HepG2 (cell line): ENCODE results near the gene PFN1. TPM values are rescaled to one million over a fixed set of nuclear protein-coding genes. Genes with fewer than 3 reads are reported as not detected.
A peak's percentile ranks its signal among the peaks of the same experiment; 100 is the strongest.

Experiments used
- AGO2 ChIP-seq: fragments of 200-400 bp; formaldehyde crosslinking; optimal IDR thresholded peaks from 2 replicates; pipeline ENCODE3; 2017; ENCODE audit warnings: mild to moderate bottlenecking, low read depth, low read length, moderate library complexity
- EP300 ChIP-seq, 3 experiments: sonication (generic) in 1 of 3; formaldehyde crosslinking in 1 of 3; IDR thresholded peaks; 2 replicates each; pipeline versions ENCODE4 v1.5.1 to v1.6.1; 2011 to 2020; ENCODE audit warnings: low read depth in 2 of 3, low read length in 2 of 3, borderline replicate concordance in 1 of 3, improper control_type of control experiment in 1 of 3, mild to moderate bottlenecking in 1 of 3, missing genetic modification reagents in 1 of 3, moderate library complexity in 1 of 3
- GTF3A ChIP-seq: sonication (generic); formaldehyde crosslinking; conservative IDR thresholded peaks from 2 replicates; pipeline ENCODE4 v1.4.0; 2020; ENCODE audit warnings: mild to moderate bottlenecking, missing genetic modification reagents
- KMT2B ChIP-seq: IDR thresholded peaks from 2 replicates; pipeline ENCODE4 v1.6.1; 2016; ENCODE audit warnings: missing genetic modification reagents, missing compliant biosample characterization
- MED8 ChIP-seq: sonication (generic); formaldehyde crosslinking; IDR thresholded peaks from 2 replicates; pipeline ENCODE4 v1.8.1; 2023; ENCODE audit warnings: mild to moderate bottlenecking, missing genetic modification reagents; ENCODE audit not compliant: insufficient replicate concordance
- MXD3 ChIP-seq: IDR thresholded peaks from 2 replicates; pipeline ENCODE4 v1.6.1; 2016; ENCODE audit warnings: mild to moderate bottlenecking, missing biosample characterization, missing genetic modification reagents
- PHF8 ChIP-seq: sonication (generic); formaldehyde crosslinking; IDR thresholded peaks from 2 replicates; pipeline ENCODE4 v1.5.0; 2020; ENCODE audit warnings: missing genetic modification reagents
- PRDM15 ChIP-seq: sonication (generic); formaldehyde crosslinking; IDR thresholded peaks from 2 replicates; pipeline ENCODE4 v1.4.0; 2020; ENCODE audit warnings: missing genetic modification reagents
- REPIN1 ChIP-seq: sonication (generic); formaldehyde crosslinking; IDR thresholded peaks from 2 replicates; pipeline ENCODE4 v1.8.0; 2022; ENCODE audit warnings: missing genetic modification reagents, low read depth, mild to moderate bottlenecking, borderline replicate concordance
- SMAD3 ChIP-seq: sonication (generic); formaldehyde crosslinking; IDR thresholded peaks from 2 replicates; pipeline ENCODE4 v1.4.0; 2020; ENCODE audit warnings: missing genetic modification reagents
- ZNF296 ChIP-seq: sonication (generic); formaldehyde crosslinking; conservative IDR thresholded peaks from 2 replicates; pipeline ENCODE4 v1.5.0; 2020; ENCODE audit warnings: mild to moderate bottlenecking, missing genetic modification reagents
- ZNF564 ChIP-seq: sonication (generic); formaldehyde crosslinking; IDR thresholded peaks from 2 replicates; pipeline ENCODE4 v1.8.1; 2023; ENCODE audit warnings: mild to moderate bottlenecking, missing genetic modification reagents
- ZNF607 ChIP-seq: sonication (generic); formaldehyde crosslinking; IDR thresholded peaks from 2 replicates; pipeline ENCODE4 v1.5.1; 2020; ENCODE audit warnings: missing genetic modification reagents, mild to moderate bottlenecking, borderline replicate concordance
- ZNF644 ChIP-seq: IDR thresholded peaks from 2 replicates; pipeline ENCODE4 v1.6.1; 2016; ENCODE audit warnings: low read depth
- ZSCAN30 ChIP-seq: sonication (generic); formaldehyde crosslinking; IDR thresholded peaks from 2 replicates; pipeline ENCODE4 v1.5.0; 2020; ENCODE audit warnings: mild to moderate bottlenecking, missing genetic modification reagents
- polyA plus RNA-seq, 8 experiments: library from polyadenylated mRNA; depleted of rRNA in 3 of 8; stranded (reverse) in 7 of 8; unstranded in 1 of 8; fragments of >200 nt; fragmentation: Illumina TruSeq in 4 of 8; extraction: Trizol in 4 of 8; gene quantifications; 2 replicates each; pipeline versions ENCODE4 v1.2.1 to v1.2.3, GENCODE V29; 2011 to 2016; ENCODE audit warnings: low read depth in 4 of 8, missing spikeins in 1 of 8, mixed read lengths in 1 of 8; ENCODE audit not compliant: insufficient read depth in 1 of 8
- total RNA-seq, 5 experiments: library from RNA; depleted of rRNA; stranded (reverse); fragments of >200 nt; fragmentation: Illumina TruSeq; extraction: Trizol; gene quantifications; 2 replicates each; pipeline ENCODE4 v1.2.3, GENCODE V29; 2016; ENCODE audit warnings: low read depth in 1 of 5
- TF ChIP-seq, protein P1 (sequence below): sonication (generic); formaldehyde crosslinking; IDR thresholded peaks from 2 replicates; pipeline ENCODE4 v1.9.0; 2021; ENCODE audit warnings: missing genetic modification reagents, borderline replicate concordance
- TF ChIP-seq, protein P2 (sequence below): sonication (generic); formaldehyde crosslinking; IDR thresholded peaks from 2 replicates; pipeline ENCODE4 v1.4.0; 2020; ENCODE audit warnings: missing genetic modification reagents
- TF ChIP-seq, protein P3 (sequence below): sonication (generic); formaldehyde crosslinking; IDR thresholded peaks from 2 replicates; pipeline ENCODE4 v1.4.0; 2020; ENCODE audit warnings: missing genetic modification reagents

Gene PFN1
- total and polyA plus RNA-seq, 2 of the 13 experiments (the other 11 are each of a cell fraction or from before 2014, with no cell fraction given) = 494 to 613 TPM

DNA sequence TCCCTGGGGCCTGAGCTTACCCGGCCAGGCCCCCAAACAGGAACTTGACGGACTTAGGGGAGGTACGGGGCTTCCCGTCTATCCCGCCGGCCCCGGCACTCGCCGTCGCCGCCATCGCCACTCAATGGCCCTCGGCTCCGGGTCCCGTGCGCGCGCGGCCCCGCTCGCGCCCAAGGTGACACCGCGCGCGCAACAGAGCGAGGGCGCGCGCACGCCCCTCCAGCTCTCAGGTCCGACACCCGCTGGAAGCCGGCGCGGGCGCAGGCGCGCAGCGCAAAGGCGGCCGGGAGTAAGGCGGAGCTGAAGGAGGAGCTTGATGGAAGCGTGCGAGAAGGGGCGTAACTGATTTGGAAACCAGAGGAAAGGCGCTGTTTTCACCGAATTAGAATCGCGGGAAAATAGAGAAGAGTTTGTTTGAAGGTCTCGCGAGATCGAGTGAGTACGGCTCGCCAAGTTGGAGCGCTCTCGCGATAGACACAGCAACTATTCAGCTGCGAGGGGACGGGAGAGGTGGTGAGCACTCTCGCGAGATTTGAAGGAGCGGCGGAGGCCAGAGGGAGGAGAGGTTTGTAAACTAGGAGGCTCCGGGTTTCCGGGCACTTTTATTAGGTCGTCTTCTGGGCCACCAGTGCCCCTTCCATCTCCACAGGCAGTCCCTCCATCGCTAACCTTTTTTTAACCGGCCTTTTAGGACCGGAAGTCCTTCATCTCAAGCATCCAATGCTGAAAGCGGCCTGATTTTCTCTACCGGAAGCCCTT, 8.4 kb downstream of the PFN1 start, which contains the start of the genes RNF167 and SLC25A11 (continued):
- TF ChIP-seq MXD3 (CRISPR knock-in tag) (no peak), ZSCAN30 (CRISPR knock-in tag) (no peak), PRDM15 (no peak), ZNF296 (no peak), MED8 (CRISPR knock-in tag) (no peak), KMT2B (CRISPR knock-in tag) (0 out of 2 replicates have a peak, but pooled peaks have one; percentile 30), ZNF607 (CRISPR knock-in tag) (0 out of 2 replicates have a peak, but pooled peaks have one; percentile 18), GTF3A (CRISPR knock-in tag) (no peak), ZNF564 (CRISPR knock-in tag) (peak; percentile 48; the same call in 1 of the 2 replicates), PHF8 (peak; percentile 78), REPIN1 (CRISPR knock-in tag) (no peak), AGO2 (peak; percentile 68), SMAD3 (CRISPR knock-in tag) (no peak), EP300 (IDR thresholded peaks at IDR 0.05; ENCODE audit: low read depth in 2 of 2, low read length in 2 of 2) (no peak), EP300 (CRISPR knock-in tag; IDR thresholded peaks at IDR 0.05; ENCODE audit: borderline replicate concordance) (no peak), ZNF644 (CRISPR knock-in tag) (no peak)
- TF ChIP-seq, protein P1, sequence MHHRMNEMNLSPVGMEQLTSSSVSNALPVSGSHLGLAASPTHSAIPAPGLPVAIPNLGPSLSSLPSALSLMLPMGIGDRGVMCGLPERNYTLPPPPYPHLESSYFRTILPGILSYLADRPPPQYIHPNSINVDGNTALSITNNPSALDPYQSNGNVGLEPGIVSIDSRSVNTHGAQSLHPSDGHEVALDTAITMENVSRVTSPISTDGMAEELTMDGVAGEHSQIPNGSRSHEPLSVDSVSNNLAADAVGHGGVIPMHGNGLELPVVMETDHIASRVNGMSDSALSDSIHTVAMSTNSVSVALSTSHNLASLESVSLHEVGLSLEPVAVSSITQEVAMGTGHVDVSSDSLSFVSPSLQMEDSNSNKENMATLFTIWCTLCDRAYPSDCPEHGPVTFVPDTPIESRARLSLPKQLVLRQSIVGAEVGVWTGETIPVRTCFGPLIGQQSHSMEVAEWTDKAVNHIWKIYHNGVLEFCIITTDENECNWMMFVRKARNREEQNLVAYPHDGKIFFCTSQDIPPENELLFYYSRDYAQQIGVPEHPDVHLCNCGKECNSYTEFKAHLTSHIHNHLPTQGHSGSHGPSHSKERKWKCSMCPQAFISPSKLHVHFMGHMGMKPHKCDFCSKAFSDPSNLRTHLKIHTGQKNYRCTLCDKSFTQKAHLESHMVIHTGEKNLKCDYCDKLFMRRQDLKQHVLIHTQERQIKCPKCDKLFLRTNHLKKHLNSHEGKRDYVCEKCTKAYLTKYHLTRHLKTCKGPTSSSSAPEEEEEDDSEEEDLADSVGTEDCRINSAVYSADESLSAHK (CRISPR knock-in tag) = no peak
- TF ChIP-seq, protein P2, sequence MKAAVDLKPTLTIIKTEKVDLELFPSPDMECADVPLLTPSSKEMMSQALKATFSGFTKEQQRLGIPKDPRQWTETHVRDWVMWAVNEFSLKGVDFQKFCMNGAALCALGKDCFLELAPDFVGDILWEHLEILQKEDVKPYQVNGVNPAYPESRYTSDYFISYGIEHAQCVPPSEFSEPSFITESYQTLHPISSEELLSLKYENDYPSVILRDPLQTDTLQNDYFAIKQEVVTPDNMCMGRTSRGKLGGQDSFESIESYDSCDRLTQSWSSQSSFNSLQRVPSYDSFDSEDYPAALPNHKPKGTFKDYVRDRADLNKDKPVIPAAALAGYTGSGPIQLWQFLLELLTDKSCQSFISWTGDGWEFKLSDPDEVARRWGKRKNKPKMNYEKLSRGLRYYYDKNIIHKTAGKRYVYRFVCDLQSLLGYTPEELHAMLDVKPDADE (CRISPR knock-in tag) = no peak
- TF ChIP-seq, protein P3, sequence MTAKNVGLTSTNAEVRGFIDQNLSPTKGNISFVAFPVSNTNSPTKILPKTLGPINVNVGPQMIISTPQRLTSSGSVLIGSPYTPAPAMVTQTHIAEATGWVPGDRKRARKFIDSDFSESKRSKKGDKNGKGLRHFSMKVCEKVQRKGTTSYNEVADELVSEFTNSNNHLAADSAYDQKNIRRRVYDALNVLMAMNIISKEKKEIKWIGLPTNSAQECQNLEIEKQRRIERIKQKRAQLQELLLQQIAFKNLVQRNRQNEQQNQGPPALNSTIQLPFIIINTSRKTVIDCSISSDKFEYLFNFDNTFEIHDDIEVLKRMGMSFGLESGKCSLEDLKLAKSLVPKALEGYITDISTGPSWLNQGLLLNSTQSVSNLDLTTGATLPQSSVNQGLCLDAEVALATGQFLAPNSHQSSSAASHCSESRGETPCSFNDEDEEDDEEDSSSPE (CRISPR knock-in tag) = peak; percentile 86
